ENCODE results near the gene MRM2.
A peak's percentile ranks its signal among the peaks of the same experiment; 100 is the strongest.

The MRM2 gene

DNA sequence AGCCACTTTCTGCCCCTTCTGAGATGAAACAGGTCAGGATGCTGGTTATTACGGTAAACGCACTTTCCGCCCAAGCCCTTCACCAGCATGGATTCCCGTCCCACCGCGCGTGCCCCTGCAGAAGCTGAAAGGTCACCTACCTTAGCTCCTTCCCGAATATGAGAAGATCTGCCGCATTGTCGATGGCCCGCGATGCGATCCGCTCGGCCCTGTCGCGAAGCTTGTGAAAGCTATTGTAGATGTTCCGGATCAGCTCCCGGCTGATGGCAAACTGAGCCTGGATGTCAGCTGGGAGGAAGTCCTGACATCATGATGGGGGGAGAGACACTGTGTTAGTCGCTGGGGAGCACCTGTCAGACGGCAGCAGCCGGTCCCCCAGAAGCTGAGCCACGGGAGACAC, 22.2 kb upstream of the MRM2 start:
- DNase-seq: no peak

DNA sequence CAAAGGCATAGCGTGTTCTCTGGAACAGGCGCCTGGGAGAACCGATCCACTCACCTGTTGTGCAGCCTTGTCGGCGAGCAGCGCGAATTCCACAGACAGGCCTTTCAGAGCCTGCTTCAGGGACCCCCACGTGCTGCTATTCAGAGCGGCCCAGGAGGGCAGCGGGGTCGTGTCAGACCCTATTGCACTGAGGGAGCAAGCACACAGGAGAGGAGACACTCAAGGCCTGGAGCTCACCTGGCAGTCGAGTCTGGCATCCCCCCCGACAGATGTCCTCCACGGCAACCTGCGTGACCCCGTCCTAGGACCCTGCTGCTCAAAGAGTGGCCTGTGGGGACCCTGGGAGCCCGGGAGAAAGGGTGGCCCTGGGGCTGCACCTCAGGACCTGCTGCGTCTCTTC, 21.2 kb upstream of the MRM2 start:
- no peak for DNase-seq

DNA sequence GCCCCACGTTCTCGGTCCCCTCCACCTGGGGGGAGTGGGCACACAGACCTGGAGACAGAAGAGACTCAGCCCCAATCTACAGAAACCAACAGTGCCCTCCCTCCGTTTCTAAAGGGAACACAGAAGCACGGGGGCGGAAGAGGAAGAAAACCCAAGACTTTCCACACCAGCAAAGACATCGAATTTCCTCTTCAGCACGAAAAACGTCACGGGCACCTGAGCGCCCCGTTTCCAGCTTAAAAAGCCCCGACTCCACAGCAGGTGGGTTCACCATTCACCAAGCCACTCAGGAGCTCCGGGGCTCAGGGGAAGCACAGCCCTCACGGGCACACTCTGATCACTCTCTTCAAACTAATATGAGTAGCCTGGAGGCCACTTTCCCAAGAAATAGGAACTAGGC, 19.6 kb upstream of the MRM2 start:
- no peak for DNase-seq

DNA sequence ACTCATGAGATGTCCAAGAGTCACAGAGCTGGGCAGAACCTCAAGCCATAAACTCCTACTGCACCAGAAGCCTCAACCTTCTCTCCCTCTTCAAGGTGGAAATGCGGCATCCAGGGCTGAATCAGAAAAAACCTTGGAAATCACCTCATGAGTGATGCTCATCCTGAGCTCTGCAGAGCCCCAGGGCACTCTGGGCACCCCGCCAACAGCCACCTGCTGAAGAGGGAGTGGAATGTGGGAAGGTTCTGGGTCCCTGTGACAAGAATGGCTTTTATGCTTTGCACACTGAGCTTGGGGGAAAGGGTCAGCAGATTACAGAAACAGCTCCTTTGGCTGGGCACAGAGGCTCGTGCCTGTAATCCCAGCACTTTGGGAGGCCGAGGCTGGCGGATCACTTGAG, 18.8 kb upstream of the MRM2 start:
- peak; percentile 70 for DNase-seq

DNA sequence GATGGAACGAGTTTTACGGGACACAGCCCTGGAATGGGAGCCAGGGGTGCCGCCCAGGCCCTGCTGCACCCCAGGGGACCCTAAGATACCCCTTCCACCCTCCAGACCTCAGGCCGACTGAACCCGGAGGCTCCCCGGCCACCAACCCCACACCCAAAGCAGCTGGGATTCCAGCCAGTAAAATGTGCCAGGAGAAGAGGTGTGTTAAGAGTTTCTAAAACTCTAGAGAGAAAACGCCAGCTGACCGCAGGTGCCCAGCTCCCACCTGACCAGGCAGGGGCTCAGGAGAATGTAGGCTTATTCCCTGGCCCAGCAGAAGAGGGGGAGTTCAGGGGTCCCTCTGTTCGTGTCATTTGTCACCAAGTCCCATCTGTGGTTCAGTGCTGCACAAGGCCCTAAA, 17.5 kb upstream of the MRM2 start:
- DNase-seq: no peak

DNA sequence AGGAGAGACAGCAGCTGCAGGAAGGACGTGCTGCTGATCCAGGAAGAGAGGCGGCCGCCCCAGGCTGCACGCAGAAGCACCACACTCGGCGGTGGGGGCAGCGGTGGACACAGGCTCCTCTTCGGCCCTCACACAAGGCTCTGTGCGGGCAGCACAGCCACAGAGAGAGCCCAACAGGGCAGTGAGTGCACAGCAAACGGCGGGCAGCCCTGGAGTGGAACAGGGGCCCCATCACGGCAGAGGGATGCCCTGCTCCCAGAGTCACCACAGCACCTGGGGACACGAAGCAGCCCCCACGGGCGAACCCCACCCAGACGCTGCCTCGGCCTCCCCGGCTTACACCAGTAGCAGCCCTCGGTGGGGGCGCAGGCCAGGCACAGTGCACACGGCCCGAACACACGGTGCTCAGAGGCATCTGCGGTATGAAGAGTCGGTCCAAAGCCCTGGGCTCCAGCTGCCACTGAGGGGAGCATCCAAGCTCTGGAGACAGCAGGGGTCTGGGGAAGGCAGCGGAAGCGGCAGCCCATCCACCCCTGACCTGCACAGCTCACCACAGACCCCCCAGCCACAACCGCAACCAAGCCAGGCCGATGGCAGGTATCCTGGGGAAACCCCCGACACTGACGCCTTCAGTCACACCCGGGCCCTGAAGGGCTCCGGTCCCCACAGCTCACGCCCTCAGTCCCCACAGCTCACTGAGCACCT, 16.8 kb upstream of the MRM2 start:
- DNase-seq: no peak

DNA sequence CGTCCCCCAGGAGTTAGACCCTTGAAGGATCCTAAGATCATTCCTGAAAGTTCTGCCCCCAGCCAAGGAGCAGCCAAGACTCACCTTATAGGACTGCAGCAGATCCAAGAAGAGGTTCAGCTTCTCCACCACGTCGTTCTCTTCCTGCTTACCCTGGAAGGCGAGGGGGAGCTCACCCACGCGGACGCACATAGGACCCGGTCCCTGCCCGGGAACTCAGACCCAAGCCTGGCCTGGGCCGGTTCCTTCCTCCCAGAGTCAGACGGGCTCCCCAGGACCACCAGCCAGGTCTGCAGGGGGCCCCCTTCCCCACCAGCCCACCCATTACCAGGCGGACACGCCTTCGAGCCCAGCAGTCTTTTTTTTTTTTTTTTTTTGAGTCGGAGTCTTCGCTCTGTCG, 15.6 kb upstream of the MRM2 start:
- DNase-seq: no peak

DNA sequence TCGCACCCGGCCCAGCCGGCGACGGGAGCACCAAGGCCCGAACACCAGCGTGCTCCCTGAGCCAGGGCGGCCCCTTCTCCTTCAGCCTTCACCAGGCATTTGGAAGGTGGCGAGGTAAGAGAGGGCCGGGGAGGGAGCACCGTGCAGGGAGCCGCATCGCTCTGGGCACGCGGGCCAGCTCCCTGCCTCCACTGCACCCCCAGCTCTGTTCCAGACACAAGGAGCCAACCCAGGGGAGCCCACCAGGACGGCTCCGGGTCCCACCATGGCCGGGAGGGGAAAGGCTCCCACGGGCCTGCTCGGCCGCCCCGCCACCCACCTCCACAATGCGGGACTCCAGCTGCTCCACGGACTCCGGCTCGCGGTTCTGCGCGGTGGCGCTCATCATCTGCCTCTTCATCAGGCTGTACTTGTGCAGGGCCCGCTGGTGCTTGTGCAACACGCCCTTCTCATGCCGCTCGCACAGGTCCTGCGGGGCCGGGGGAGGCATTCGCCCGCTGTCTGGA, 15.1 kb upstream of the MRM2 start:
- no peak for DNase-seq

DNA sequence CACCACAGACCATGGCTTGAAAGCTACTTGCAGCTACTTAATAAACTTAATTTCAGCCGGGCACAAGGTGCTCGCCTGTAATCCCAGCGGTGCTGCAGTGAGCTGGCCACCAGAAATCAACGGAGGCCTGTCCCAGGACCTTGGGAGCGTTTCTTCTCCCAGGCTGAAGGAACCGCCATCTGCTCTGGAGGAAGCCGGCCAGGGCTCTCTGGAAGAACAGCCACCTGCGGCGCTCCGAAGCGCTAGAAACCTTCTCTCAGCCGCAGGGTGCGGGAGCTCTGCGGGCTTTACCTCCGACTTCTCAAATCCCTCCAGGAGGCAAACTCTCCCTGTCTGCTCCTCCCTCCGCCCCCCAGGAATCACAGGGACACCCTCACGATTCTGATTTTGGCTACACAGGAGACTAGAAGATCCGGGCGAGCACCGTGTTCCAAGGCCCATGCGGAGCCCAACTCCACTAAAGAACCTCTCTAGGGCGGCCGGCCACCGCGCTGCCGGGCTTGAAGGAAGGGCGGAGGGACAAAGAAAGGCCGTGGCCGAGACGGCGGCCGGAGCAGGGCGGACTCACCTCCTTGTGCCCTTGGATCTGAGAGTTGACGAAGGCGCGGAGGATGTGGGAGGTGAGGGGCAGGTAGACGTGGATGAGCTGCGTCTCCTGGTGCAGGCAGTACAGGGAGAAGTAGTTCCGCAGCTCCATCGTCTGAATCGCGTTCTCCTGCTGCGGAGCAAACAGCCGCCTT, 14.5 kb upstream of the MRM2 start:
- DNase-seq: no peak

DNA sequence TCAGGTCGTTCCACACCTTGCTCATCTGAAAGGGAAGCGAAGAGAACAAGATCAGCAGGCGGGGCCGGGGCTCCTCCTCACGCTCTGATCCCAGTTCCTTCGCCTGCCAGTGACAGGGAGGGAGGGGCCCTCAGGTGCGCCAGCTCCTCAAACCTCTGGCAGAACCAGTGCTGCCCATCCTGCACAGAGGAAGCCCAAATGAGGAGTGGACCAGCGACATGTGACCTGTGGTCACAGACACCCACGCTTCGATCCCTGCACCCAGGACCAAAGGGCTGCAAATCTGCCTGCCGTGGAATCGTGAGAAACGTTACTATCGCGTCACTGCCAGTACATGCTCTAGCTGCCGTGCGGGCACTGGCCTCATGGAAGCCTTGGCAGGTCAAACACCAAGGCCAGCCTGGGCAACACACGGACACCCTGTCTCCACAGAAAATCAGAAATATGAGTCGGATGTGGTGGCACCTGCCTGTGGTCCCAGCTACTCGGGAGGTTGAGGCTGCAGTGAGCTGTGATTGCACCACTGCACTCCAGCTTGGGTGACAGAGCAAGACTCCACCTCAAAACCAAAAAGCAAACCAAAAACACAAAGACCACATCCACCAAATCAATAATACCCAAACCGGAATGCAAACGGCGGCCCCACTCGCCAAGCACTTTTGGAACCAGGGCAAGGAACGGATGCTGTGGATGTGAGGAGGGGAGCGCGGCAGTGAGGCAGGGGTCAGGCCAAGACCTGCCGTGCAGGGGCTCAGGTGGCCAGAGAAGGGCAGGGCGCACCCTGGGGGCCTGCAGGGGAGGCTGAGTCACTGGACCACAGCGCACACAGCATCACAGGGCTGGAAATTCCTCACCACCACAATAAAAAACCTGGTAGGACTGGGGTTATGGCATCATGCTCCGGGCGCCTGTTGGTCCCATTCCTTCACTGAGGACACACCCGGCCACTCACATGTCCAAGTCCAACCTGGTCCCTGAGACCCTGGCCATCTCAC, 13.4 kb upstream of the MRM2 start:
- no peak for DNase-seq

DNA sequence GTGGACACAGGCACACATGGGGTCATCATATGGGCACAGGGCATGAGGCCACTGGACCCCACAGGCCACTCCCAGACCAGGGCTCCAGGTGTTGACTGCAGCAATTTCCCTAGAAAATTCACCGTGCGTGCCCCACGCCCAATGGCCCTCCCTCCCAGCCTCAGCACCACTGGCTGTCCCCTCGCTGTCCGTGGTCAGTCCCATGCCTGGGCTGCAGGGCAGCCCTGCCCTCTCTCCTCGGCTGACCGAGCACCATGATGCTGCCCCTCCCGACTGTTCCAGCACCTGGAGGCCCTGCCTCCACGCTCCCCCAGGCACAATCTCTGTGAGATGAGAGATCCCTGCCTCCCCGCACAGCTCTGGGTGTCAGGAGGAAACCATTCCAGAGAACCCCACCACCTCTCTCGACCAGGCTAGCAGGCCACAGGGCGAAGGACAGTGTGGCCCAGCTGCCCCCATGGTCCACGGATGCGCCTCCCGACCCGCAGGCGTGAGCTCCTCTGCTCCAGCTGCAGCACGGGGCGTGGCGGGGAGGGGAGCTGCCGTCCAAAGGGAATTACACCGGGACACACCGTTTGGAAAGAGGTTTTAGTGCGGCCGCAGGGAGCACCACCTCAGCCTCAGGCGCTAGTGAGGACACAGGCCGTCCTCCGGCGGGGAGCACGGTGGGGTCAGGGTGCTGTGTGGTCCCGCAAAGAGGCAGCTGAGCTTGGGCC, 12.6 kb upstream of the MRM2 start:
- DNase-seq: no peak

DNA sequence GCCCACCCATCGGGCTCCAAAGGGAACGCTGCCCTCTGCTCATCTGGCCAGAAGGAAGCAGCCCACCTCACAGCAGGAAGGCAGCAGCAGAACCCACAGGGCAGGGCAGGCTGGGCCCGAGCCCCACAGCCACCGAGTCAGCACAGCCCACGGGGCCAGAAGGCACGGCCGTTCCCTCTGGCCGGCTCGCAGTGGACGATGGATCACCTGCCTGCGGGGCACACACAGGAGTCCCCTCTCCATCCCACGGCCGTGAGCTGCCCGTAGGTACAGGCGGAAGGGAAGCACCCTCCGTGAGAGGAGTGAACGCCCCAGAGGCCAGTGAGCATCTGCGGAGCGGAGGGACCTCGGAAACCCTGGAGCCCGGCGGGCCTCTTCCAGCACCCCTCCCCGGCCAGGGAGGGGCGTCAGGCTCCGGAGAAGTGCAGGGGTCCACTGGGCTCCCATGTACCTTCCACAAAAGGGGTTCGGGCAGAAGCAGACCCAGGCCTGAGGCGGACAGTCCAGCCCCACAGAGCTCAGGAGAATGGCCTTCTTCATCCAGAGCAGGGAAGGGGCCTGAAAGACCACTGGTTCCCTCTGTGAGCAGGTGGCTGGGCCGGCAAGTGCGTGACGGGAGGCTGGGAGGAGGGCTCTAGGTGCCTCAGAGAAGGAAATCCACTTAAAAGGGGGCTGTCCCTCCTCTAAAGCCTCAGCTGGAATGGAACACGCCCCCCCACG, 11.7 kb upstream of the MRM2 start:
- DNase-seq: no peak

DNA sequence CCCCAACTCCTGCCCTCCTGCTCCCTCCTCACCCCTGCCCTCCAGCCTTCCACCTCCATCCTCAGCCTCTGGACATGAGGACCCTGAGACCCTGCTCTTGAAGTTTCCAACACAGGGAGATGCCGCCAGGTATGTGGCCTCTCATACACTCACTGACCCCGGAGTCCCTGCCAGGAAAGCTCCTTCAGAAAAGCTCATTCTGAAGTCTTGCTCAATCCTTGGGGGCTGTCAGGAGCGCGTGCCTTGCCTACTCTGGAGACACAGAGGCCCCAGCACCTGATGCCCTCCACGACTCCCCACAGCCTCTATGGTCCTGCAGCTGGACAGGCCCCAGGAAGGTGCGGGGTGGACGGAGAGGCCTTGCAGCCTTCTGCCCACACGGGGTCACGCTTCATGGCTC, 11.0 kb upstream of the MRM2 start:
- DNase-seq: no peak

DNA sequence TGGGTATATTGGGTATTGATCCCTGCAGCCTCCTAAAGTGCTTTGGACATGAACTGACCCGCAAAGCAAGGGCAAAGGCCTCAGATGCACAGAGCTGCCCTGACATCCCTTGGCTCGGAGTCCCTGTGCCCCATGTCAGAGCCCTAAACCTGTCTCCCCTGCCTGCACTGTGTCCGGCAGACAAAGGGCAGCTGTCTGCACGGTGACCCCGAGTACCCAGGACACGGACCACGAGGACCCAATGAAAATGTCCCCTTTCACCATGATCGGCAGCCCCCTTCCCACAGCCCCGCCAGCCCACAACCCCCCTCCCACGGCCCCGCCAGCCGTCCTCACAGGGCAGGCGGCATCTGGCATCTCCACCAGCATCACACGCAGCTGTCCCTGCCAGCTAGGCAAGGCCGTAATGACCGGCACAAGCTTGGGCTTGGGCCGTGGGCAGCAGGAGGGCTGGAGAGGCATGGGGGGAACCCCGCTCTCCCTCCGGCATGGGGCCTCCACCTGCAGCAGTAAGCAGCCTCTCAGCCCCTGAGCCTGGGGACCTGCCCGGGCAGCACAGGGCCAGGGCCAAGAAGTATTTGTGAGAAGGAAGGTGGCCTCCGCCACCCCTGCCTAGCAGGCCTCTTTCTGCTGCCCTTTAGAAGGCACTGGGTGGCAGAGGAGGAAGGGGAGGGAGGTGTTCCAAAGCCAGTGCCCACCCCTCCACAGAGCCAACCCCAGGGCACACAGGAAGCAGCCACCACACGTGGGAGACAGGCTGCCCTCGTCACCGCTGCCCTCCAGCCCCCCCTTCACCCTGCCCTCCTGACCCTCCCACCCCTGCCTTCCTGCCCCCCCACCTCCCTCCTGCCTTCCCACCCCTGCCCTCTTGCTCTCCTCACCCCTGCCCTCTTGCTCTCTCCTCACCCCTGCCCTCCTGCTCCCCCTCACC, 10.1 kb upstream of the MRM2 start:
- DNase-seq: no peak

DNA sequence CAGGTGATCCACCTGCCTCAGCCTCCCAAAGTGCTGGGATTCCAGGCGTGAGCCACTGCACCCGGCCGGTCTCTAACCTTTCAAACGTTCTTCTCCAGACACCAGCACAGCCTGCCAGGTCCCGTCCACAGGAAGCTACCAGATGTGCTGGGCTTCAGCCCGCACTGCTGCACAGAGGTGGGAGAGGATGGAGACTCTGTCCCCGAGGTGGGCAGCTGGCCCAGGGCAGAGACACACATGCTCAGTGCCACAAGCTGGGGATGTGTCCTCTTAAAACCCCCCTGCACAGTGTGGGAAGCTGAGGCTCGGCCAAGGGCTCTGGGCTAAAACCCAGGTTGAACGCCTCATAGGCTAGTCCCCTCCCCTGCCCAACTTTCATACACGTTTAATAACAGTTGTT, 9.4 kb upstream of the MRM2 start:
- DNase-seq: no peak

DNA sequence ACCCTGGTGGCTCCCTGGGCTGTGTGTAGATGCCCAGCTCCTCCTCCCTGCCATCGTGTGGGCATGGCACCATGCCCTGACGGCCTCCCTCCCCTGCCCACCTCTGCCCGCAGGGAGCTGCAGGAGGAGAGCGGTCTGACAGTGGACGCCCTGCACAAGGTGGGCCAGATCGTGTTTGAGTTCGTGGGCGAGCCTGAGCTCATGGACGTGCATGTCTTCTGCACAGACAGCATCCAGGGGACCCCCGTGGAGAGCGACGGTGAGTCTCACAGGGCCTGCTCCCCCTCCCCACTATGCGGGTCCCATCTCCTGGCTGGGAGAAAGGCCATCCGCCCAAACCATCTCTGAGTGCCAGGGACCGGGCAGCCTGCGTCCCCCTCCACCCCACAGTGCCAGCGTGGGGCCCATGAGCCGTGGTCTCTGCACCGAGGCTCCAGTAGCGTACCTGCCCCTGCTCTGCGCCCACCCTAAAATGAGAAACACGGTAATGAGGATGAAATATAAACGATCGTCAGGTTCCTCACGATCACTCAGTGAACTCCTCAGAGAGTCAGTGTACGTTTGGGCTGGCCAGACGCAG, 7.8 kb upstream of the MRM2 start:
- no peak for DNase-seq

DNA sequence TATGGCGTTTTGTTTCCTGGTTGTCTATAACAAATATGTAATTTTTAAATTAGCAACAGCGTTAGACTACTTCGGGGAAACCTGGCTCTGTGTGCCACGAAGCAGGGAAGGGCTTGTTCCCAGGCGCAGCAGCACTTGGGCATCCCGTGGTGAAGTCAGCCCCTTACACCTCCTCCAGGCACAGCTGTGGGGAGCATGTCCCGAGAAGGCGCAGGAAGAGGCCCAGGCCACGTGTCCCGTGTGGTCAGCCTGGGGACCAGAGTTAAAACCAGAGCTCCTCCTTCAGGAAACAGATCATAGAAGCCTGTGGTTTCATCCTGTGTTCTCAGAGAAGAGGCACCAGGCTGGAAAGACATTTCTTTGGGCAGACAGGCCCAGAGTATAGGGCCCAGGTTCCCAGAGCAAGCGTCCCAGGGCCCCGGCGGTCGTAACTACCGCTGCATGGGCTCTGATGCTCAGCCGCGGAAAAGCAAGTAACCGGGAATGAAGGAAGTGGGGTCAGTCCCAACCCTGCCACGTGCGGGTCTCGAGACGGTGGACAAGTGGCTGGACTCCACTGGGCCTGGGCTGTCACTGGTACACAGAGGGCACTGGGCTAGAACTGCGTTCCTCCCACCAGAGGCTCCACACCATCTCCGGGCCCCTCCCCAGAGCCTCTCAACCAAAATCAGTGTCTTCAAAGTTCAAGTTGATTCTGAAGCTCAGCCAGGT, 7.1 kb upstream of the MRM2 start:
- no peak for DNase-seq

DNA sequence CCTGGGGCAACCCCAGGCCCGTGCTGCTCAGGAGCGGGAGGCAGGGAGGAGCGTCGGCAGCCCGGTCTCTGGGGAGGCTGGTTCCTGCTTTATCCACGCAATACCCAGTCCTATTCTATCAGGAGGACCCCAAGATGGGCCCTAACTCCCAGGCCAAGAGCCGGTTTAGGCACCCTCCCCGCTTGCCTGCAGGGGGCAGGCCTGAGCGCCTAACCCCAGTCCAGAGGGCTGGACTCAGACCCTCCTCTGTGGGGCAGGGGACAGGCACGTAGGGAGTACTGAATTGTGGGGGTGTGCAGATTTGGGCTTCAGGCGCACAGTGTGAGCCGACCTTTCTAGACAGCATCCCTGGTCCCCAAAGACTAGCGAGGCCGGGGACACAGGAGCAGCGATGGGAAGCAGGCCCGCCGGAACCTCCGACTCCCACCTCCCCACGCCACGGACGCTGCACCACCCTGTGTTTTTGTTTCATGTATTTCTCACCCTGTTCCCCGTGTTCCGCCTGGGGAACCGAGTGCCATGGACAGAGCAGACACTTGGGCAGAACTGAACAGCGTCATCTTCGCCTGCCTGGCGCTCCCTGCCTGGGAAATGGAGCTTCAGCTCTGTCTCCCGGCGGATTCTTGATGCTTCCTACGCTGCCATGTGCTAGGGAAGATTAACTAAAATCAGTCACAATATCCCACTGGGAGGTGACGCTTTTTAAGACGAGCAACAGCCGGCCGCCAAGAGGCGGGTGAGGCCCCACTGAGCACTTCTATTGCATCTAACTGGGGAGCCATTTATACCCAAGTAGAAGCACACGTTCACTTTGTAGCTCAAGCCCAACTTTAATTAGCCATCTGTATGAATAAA, 5.4 kb upstream of the MRM2 start:
- no peak for DNase-seq
